22Rv1 (cell line): Measurements from ENCODE around the gene FBXL12.
"Not testable (repeated sequence)": the region's sequence is repeated elsewhere in the genome, so short reads cannot be mapped to it uniquely, and the experiment has no call there.

Source experiments
- H3K27ac ChIP-seq: fragments of 450-650 bp; 2 replicates; pipeline ENCODE4 v1.5.1; 2017
- CTCF ChIP-seq: fragments of 450-650 bp; IDR thresholded peaks from 2 replicates; pipeline ENCODE4 v1.5.1; 2017; ENCODE audit warnings: mild to moderate bottlenecking
- ZFX ChIP-seq: fragments of 450-650 bp; IDR thresholded peaks from 2 replicates; pipeline ENCODE4 v1.6.1; 2017; ENCODE audit warnings: antibody characterized with exemption, borderline replicate concordance

FBXL12 gene

DNA sequence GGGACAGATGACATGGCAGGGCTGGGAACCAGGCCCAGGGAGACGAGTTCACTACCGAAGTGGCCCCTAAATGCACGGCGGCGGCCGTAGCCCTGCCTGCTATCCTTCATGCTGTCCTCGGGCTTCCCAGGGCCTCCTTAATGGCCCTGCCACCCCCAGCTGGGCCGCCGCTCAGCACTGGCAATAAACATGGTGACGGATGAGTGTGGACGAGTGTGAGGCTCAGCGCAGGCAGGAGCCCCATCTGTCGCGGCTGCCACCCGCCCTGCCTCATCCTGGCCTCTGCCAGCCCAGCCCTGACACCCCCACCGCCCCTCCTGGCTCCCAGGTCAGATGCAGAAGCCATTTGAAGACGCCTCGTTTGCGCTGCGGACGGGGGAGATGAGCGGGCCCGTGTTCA, 29.9 kb upstream of the FBXL12 start:
- H3K27ac ChIP-seq: no peak overlapping the region
- TF ChIP-seq CTCF: no peak
- no peak for TF ChIP-seq ZFX

GRCh38 chr19:9848060-9848459, 29.2 kb upstream of the FBXL12 start:
- no peak for TF ChIP-seq ZFX
- peak; percentile 72 for TF ChIP-seq CTCF
- no peak overlapping the region for H3K27ac ChIP-seq

- no peak overlapping the region for H3K27ac ChIP-seq
- TF ChIP-seq ZFX (no peak), CTCF (peak; percentile 49)
Measured at GRCh38 chr19:9847087-9847671, 28.3 kb upstream of the FBXL12 start.

DNA sequence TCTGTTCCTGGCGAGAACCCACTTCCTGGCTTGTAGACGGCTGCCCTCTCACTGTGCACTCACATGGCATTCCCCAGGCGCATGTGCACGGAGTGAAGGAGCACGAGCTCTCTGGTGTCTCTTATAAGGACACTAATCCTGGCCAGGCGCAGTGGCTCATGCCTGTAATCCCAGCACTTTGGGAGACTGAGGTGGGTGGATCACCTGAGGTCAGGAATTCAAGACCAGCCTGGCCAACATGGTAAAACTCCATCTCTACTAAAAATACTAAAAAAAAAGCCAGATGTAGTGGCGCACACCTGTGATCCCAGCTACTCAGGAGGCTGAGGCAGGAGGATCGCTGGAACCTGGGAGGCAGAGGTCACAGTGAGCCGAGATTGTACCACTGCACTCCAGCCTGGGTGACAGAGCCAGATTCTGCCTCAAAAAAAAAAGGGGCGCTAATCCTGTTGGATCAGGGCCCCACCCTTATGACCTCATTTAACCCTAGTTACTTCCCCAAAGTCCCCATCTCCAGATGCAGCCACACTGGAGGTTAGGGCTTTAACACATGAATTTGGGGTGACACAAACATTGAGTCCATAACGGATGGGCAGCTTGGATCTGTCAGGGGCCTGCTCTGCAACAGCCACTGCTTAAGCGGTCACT, 24.9 kb upstream of the FBXL12 start:
- not testable (repeated sequence) for H3K27ac ChIP-seq

DNA sequence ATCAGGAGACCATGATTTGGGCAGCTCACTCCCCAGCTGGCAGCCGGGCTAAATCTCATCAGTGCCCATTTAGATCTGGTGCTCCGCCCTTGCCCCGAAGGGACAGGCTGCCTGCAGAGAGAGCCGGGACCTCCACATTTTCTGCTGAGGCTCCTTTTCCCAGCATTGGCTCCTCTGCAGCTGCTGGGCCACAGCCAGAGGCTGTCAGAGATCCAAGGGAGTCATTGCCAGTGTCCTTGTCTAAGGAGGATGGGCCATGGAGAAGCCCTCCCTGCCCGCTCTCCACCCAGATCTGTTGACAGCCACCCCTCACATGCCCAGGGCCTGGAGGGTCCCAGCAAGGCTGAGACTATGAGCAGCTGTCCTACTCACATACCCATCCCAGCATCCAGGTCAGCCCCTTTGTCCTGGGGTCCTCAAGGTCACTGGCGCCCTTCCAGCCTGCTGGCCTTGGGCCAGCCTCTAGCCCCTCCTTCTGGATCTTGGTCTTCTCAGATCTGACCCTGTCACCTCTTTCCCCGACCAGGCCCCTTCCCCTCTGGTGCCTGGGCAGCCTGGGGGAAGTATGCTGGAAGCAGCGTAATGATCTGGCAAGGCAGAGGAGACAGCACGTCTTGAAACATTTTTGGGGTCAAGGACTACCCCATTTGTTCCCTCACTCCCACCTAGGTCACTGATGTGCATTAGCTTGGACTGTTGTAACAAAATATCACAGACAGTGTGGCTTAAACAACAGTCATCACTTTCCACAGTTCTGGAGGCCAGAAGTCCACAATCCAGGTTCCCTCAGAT, 24.2 kb upstream of the FBXL12 start:
- H3K27ac ChIP-seq: no peak overlapping the region
- TF ChIP-seq CTCF (no peak), ZFX (no peak)

- H3K27ac ChIP-seq: peak overlapping the region; percentile 40
Measured at GRCh38 chr19:9839415-9839814, 20.5 kb upstream of the FBXL12 start.

DNA sequence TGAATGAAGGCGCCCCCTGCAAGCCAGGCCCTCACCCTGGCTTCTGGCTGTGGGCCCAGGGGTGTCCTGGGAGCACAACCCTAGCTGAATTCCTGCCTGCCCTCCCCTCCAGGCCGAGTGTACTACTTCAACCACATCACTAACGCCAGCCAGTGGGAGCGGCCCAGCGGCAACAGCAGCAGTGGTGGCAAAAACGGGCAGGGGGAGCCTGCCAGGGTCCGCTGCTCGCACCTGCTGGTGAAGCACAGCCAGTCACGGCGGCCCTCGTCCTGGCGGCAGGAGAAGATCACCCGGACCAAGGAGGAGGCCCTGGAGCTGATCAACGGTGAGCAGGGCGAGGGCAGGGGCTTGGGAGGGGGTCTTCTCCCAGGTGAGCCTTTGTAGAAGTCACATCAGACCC, 19.4 kb upstream of the FBXL12 start:
- H3K27ac ChIP-seq: peak overlapping the region; percentile 40; the same call in 1 of the 2 replicates
- TF ChIP-seq CTCF (no peak), ZFX (no peak)

More at GRCh38 chr19:9839415-9839814, 20.5 kb upstream of the FBXL12 start:
- no peak for TF ChIP-seq ZFX
- no peak for TF ChIP-seq CTCF
